Ureter (tissue), 1 donor: Measurements from ENCODE around the gene ASTN2. TPM values are rescaled to one million over a fixed set of nuclear protein-coding genes. Genes with fewer than 3 reads are reported as not detected.

Source experiments
- DNase-seq: peaks from one replicate; pipeline ENCODE4 v3.0.0-alpha.2; 2020; ENCODE audit warnings: low spot score
- total RNA-seq: library from RNA; stranded (reverse); gene quantifications from one replicate; pipeline ENCODE4 v1.2.4, GENCODE V29; 2023
- donor health status: DM: yes; HTN: yes; CAD: no.

Gene ASTN2
- total RNA-seq, 1 donor from 2014 or later = 19.6 TPM

- DNase-seq = no peak
Measured at GRCh38 chr9:116749772-116750171, 665.1 kb downstream of the ASTN2 start.

DNA sequence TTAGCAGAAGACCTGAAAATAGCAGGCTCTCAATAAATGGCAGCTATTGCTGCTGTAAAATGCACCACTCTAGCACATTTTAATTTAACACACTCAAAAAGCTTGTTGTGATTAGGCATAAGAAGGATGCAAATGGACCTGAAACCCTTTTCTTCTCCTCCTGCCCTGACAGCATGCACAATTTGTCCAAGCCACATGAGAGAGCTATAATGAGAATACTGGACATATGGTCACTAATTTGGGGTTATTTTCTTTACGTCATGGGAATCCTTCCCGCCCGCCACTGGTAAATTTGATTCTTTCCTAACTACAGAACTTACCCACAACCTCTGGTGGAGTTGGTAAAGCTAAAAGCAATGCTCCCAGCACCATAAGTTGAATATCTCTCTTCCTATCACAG, 665.7 kb downstream of the ASTN2 start:
- no peak for DNase-seq

DNA sequence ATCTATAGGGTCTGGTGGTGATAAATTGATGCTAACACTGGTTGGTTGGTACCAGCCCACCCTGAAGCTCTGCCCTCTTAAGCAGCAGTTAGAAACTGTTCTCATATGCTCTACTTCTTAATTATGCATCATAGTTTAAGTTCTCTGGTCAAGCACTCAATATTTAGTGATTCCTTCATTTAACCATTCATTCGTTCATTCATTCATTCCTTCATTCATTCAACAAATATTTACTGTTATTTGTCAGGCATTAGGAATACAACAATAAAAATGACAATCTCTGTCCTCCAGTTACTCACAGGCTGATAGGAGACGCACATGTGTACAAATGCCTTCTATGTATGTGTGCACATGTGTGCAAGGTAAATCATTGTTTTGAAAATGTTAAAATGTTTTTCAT, 673.1 kb downstream of the ASTN2 start:
- DNase-seq = no peak

- DNase-seq = no peak
Measured at GRCh38 chr9:116741086-116741740, 673.6 kb downstream of the ASTN2 start.

- DNase-seq = peak; percentile 82
Measured at GRCh38 chr9:116737152-116737546, 677.7 kb downstream of the ASTN2 start.

DNA sequence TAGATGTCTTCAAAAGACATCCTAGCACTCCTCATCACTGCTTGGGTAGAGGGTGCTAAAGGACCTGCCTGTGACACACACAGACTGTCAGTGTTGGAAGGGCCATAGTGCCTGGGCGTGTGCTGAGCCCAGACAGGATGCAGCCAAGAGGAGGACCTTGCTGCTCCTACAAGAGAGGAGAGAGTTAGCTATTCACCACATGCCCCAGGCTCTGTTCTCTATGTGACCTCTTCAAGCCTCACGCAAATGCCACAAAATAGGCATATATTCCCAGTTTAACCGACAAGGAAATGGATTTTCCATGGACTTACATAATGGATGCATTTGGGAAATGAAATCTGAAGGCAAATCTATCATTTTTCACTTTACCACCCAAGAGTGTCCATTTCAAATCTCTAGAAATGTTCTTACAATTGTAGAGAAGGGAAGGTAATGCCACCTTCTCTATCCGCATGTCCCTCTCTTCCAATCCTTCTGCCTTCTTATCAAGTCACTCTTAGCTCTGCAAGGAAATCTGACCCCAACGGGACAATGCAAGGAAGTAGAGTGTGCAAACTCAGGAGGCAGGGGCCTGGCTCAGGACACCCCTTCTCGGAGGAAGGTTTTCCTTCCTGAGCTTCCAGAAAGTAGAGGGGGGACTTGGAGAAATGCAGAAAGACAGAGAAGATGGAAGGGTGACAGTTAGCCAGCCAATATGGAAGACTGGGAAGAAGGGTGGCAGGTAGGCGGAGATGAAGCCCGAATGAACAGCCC, 678.3 kb downstream of the ASTN2 start:
- no peak for DNase-seq

- DNase-seq = no peak
Measured at GRCh38 chr9:116733010-116733641, 681.7 kb downstream of the ASTN2 start.

DNA sequence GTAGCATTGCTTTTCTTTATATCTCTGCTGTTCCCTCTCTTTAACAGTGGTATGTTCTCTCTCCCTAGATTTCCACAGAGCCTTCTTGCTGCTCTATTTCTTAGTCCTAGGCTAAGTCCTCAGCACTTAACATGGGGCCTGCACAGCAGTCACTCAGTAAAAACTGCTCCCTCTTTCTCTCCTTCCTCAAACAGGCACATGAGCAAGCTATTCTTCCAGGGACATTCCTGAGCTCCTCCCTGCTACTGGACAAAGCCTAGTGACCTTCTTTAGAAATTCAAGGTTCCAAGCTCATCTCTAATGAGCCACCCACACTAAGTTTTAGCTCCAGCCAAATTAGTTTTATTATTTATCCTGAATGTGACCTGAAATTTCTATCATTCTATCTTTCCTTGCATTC, 688.3 kb downstream of the ASTN2 start:
- DNase-seq = no peak

DNA sequence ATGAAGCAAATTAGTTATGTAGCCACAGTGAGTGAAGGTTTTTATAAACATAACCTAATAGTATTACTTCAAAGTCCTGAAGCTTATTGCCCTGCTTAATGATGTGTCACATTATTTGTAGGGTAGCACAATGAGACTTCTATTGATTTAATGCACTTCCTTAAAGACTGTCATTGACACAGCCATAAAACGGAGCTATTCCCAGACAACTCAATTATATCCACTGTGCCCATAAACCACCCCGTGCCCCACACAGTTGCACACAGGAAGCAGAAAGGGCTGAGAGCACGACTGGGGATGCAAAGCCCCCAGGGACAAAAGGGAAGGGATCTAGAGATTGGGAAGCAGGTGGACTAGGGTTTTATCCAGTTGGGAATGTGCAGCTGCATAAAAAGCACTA, 690.7 kb downstream of the ASTN2 start:
- no peak for DNase-seq

- no peak for DNase-seq
Measured at GRCh38 chr9:116721944-116722343, 692.9 kb downstream of the ASTN2 start.

- no peak for DNase-seq
Measured at GRCh38 chr9:116721411-116721810, 693.4 kb downstream of the ASTN2 start.

- no peak for DNase-seq
Measured at GRCh38 chr9:116720111-116720510, 694.7 kb downstream of the ASTN2 start.

DNA sequence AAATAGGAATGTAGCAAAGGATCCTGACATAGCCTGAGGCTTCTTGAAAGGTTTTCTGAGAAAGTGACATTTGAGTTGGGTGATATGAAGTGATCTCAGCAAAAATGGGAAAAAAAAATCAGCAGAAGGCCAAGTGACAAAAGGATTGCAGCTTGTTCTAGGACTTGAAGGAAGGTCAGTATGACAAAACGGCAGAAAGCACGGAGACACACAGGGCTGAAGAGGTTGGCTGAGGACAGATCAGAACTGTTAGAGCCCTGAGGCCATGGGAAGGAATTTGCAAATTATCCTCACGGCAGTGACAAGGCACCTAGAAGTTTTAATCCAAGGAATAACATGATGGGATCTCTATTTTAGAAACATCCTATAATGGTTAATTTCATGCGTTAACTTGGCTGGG, 696.7 kb downstream of the ASTN2 start:
- no peak for DNase-seq

DNA sequence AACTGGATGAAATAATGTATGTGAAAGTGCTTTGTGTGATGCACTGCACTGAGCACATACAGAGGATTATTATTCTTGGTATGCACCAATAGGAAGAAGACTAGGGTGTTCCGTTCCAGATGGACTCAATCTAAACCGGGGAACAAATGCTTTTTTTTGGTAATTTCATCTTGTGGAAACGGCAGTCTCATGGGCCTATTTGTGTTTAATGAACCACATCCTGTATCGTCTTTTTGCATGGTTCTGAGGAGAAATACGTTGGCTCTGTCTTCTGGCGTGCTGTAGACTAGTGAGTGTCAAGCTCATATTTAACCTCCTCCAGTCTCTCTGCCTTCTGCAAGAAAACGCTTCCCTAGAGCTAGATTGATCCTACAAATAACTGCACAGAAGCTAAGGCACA, 697.7 kb downstream of the ASTN2 start:
- no peak for DNase-seq

DNA sequence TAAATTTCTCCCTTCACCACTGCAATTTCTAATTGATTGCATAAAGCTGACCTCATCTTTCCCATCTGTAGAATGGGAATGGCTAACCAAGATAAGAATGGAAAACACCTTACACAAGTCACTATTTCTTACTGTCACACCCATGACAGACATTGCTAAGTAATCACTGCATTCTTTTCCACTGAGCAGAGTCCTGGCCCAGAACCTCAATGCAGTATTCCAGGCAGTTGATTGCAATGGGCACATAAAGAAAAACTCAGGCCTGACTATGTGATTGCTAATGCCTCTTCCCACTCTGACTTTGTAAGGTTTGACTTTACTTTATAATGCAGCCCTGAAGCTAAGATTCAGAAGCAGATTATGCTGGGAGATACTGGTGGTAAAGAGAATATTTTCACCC, 698.4 kb downstream of the ASTN2 start:
- no peak for DNase-seq

DNA sequence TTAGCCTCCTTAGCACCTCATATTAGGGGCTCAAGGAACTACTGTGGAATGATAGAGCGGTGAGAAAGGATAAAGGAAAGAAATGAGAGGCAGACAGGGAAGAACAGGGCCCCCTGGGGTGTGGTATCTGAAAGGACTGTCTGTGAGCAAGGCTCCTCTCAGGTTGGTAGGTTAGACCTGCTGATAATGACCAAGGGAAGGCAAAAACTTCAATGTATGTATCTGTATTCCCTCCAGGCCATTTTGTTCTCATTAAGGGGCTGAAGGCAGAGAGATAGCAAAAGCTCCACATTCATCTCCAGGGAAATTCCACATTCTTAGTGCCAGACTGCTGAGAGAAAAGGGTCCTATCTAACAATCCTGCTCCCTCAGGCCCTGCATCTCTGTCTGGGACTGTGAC, 699.1 kb downstream of the ASTN2 start:
- no peak for DNase-seq

- DNase-seq = no peak
Measured at GRCh38 chr9:116713271-116713670, 701.6 kb downstream of the ASTN2 start.

- DNase-seq = no peak
Measured at GRCh38 chr9:116712781-116713180, 702.1 kb downstream of the ASTN2 start.

GRCh38 chr9:116706310-116707290, 708.3 kb downstream of the ASTN2 start:
- DNase-seq = no peak

DNA sequence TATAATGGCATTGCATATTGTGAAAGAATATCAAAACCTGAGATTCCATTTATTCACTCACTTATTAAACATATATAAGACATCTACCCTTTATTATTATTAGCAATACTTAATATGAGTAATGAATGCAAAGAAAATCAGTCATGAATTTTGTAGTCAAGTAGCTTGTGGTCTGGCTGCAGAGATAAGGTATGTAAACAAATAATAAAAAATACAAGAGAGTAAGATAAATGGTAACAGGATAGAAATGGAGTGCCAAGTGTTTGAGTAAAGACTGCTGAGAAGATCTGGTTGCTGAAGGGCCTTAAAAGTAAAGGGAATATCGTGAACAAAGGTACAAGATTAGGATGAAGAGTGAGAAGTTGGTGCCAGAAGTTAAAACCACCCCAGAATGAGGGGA, 709.3 kb downstream of the ASTN2 start:
- DNase-seq = no peak

GRCh38 chr9:116704470-116704869, 710.4 kb downstream of the ASTN2 start:
- no peak for DNase-seq

- no peak for DNase-seq
Measured at GRCh38 chr9:116703634-116704033, 711.2 kb downstream of the ASTN2 start.
